ENCODE measurements around the gene DEFB125.

DNA sequence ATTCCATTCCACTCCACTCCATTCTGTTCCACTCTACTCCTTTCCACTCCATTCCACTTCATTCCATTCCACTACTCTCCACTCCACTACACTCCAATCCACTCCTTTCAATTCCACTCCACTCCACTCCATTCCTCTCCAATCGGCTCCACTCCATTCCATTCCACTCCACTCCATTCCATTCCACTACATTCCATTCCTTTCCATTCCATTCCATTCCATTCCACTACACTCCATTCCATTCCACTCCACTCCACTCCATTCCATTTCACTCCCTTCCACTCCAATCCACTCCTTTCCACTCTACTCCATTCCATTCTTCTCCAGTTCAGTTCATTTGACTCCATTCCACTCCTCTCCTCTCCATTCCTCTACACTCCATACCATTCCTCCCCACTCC lies 26.2 kb upstream of the DEFB125 start:
- TF ChIP-seq YY1 (IDR thresholded peaks at IDR 0.05; ENCODE audit: low read depth) (no peak), TCF12 (IDR thresholded peaks at IDR 0.05; ENCODE audit: low read depth) (no peak), TAF1 (IDR thresholded peaks at IDR 0.05; ENCODE audit: low read depth) (no peak), TEAD4 (IDR thresholded peaks at IDR 0.05) (no peak), RAD21 (IDR thresholded peaks at IDR 0.05; ENCODE audit: low read depth) (no peak), CEBPB (IDR thresholded peaks at IDR 0.05) (no peak), EP300 (IDR thresholded peaks at IDR 0.05; ENCODE audit: borderline replicate concordance) (no peak), NFIC (IDR thresholded peaks at IDR 0.05) (no peak)
- TF ChIP-seq, protein P1, sequence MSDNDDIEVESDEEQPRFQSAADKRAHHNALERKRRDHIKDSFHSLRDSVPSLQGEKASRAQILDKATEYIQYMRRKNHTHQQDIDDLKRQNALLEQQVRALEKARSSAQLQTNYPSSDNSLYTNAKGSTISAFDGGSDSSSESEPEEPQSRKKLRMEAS (IDR thresholded peaks at IDR 0.05): no peak

Data from Ishikawa (cell line).